D721Med (cell line): Measurements from ENCODE around the gene KDM7A.

Experiments
- DNase-seq: peaks from one replicate; pipeline ENCODE4 v3.0.0; 2011; ENCODE audit warnings: low spot score; ENCODE audit not compliant: insufficient read length
- FAIRE-seq: peaks from 2 replicates; lab custom pipeline; 2011; peaks lifted over from hg19 to GRCh38; lab: Jason Lieb, UNC
- TF ChIP-seq, protein P1 (sequence below): IDR thresholded peaks from 2 replicates; pipeline ENCODE4 v1.5.1; 2012; ENCODE audit warnings: mild to moderate bottlenecking, control low read depth; ENCODE audit not compliant: insufficient read depth; ENCODE audit errors: missing control alignments

Gene KDM7A

DNA sequence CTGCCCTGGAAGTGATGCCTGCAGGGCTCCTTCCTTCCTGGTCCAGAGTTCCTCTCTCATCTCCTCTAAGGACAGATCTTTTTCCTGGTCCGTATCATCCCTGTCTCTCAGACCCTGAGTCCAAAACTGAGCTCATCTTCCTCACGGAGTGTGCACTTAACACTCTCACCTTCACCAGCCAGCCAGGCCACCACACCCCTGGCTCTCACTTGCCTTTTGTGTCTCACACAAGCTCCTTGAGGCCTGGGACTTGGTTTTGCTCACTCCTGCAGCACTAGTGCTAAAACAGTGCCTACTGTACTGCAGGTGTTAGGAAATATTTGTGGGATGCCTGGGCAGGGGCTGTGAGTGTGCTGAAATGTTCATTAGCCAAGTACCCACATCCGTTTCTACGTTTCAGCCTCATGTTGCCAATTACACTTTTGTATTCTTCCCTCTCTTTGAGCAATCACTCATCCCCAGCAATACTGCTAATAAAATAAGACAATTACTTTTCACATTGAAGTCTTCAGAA is 92.6 kb downstream of the KDM7A start:
- DNase-seq, result no peak
- TF ChIP-seq, protein P1, sequence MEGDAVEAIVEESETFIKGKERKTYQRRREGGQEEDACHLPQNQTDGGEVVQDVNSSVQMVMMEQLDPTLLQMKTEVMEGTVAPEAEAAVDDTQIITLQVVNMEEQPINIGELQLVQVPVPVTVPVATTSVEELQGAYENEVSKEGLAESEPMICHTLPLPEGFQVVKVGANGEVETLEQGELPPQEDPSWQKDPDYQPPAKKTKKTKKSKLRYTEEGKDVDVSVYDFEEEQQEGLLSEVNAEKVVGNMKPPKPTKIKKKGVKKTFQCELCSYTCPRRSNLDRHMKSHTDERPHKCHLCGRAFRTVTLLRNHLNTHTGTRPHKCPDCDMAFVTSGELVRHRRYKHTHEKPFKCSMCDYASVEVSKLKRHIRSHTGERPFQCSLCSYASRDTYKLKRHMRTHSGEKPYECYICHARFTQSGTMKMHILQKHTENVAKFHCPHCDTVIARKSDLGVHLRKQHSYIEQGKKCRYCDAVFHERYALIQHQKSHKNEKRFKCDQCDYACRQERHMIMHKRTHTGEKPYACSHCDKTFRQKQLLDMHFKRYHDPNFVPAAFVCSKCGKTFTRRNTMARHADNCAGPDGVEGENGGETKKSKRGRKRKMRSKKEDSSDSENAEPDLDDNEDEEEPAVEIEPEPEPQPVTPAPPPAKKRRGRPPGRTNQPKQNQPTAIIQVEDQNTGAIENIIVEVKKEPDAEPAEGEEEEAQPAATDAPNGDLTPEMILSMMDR, result no peak
- FAIRE-seq, result no peak

DNA sequence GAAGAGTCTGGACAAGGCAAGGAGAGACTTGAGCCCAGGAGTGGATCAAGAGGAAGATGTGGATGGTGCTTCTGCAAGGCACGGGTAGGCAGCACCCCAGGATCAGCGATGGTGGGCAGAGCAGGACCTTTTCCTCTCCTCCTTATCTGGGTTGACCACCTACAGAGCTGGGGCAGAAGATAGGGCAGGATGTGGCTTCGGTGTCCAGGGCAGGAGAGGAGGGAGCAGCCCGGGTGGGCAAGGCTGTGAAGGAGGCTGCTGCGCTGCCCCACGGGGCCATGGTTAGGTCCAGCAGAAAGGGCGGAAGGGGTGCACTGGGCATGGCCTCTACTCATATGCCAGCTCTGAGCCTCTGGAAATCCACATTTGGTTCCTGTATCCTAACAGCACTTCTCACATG is 94.0 kb downstream of the KDM7A start:
- DNase-seq, result no peak
- no peak for FAIRE-seq
- TF ChIP-seq, protein P1, result no peak

DNA sequence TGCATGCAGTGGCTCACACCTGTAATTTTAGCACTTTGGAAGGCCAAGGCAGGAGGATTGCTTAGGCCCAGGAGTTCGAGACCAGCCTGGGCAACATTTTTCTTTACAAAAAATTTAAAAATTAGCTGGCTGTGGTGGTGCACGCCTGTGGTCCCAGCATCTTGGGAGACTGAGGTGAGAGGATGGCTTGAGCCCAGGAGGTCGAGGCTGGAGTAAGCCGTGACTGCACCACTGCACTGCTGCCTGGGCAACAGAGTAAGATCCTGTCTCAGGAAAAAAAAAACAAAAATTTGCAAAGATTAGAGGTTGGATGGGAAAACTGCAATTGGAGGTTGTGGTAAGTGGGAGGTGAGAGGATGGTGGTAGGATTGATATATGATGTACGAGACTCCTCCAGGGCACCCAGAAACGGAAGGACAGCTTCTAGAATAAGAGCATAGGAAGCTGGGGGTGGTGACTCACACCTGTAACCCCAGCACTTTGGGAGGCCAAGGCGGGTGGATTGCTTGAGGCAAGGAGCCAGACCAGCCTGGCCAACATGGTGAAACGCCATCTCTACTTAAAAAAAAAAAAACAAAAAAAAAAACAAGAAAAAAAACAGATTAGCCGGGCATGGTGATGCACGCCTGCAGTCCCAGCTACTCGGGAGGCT is 94.9 kb downstream of the KDM7A start:
- TF ChIP-seq, protein P1, result no peak
- no peak for FAIRE-seq
- no peak for DNase-seq

DNA sequence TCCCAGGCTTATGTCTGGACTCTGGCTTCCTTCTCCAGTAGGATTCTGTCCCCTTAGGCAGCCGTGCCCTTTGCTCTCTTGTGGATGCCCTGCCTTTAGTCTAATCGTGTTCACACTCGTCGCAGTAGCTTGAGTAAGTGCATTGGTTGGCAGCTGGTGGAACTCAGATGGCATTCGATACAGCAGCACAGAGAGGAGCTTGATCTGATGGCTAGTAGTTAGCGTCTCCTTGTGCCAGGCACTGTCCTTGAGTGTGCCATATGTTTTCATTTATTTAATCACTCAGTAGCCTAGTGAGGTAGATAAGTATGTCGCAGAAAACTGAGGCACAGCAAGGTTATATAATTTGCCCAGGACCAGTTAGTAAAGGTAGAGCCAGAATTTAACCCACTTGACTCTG is 95.9 kb downstream of the KDM7A start:
- TF ChIP-seq, protein P1, result no peak
- DNase-seq (no peak), FAIRE-seq (no peak)

DNA sequence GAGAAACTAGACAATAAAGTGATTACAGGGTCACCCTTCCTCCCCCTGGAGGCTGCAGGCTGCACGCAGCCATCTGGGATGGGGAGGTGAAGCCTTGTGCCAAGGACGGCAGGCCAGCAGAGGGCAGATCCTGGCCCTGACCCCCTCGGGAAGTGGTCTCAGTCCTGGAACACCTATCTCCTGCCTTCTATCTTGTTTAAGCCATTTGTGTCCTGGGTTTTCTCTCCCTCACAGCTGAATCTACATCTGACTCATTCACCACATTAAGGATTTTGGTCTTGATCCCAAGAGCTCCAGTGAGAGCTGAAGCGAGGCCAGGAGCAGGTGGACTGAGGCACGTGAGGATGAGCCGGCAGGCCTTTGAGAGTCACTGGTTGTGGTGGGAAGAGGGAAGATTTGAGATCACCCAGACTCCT is 97.7 kb downstream of the KDM7A start:
- DNase-seq (no peak), FAIRE-seq (no peak)
- TF ChIP-seq, protein P1, result no peak

DNA sequence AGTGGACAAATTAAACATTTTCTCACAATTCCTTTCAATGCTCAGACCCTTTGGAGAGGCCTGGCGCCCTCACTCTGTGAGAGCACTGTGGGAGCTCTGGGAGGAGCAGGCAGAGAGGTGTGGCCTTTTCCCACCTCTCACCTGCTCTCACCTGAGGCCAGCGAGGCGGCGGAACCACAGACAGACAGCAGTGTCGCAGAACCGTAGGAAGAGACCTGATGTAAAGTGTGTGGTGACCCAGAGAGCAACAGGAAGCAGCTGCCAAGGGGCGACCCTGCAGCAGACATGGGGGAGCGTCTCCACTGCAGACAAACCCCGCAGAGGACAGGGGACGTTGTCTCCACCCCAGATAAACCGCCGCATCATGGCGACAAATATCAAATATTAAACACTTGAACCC is 98.4 kb downstream of the KDM7A start:
- TF ChIP-seq, protein P1, result no peak
- DNase-seq (no peak), FAIRE-seq (no peak)

DNA sequence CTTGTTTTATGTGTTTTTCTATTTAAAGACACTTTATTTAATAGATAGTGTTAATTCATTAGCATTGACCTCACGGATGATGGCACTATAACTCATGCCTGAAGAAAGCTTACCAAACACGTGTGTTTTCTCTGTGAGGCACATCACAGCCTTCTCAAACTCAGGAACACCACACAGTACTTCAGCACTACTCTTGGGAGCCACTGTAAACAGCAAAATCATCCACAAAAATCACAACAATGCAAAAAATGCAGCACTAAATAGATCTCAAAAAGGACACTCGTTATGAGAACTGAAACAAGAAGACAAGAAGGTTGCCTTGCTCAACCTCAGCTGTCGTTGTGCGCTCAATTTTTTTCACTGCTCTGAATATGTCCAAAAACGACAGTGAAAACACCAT is 102.0 kb downstream of the KDM7A start:
- no peak for FAIRE-seq
- DNase-seq, result no peak
- TF ChIP-seq, protein P1, result no peak
